Right ventricle myocardium inferior (tissue), 1 donor: ENCODE results near the gene CARTPT. TPM values are rescaled to one million over a fixed set of nuclear protein-coding genes. Genes with fewer than 3 reads are reported as not detected.

Source experiments
- ATAC-seq: fragments of 200-7000 bp; cut with Tn5 transposase; one replicate; pipeline ENCODE4 v1.9.1; 2020; ENCODE audit warnings: mild to moderate bottlenecking, moderate library complexity
- DNase-seq: peaks from one replicate; pipeline ENCODE4 v3.0.0; 2021; ENCODE audit errors: missing footprints
- intact Hi-C: fragments of 100-400 bp; cut with DNase I; formaldehyde crosslinking; loops from one replicate; pipeline ENCODE4 v1.11.0; 2022
- total RNA-seq: library from RNA; stranded (reverse); fragmentation: NEBNext Ultra II Directional; extraction: Animal tissue kit (Norgen Biotek cat#: 25700); gene quantifications from one replicate; pipeline ENCODE4 v1.2.1, GENCODE V29; 2021
- donor health status: DM: no; HTN: yes; CAD: no; lungs with severe emphysema.

The CARTPT gene
- total RNA-seq, 1 donor from 2014 or later, result not detected

DNA sequence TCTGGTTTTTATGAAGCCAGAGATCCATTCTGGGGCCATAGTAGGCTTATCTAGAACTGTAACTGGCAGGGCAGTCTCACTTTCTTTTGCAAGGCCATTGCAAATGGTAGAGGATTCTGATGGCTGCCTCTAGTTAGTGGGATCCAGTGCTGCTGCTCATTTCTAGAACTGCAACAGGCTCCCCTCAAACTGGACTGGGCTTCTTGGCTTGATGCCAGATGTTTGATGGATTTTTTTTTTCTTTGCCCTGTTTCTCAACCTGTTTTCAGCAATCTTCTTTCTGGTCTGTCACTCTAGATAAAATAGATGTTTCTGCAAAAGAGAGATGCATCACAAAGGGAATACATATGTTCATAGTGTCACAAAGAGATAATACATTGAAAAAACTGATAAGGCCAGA is 11.9 kb downstream of the CARTPT start:
- DNase-seq (no peak), ATAC-seq (no peak)
- intact Hi-C loops, result no loop called here

DNA sequence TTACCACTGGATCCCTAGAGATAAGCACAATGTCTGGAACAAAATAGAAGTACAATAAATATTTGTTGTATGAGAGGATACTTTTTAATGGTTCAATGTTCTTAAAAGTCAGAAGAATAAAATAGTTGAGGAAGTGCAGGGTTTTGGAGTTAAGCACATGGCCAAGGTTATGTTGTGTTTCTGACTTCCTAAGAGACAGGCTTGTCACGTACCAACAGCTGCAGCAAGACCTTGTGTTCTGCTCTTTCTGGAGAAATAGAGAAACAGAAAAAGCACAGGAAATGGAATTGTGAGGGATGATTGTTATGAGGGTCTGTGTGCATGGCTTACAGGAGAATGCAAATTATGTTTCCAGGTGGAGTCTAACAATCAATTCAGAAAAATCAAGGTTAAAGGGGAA is 12.9 kb downstream of the CARTPT start:
- DNase-seq (no peak), ATAC-seq (no peak)
- intact Hi-C loops, result no loop called here

- DNase-seq (no peak), ATAC-seq (no peak)
- intact Hi-C loops, result no loop called here
These were observed 15.1 kb downstream of the CARTPT start for GRCh38 chr5:71734141-71734540.

- intact Hi-C loops, result no loop called here
These were observed 19.0 kb downstream of the CARTPT start for GRCh38 chr5:71737931-71738539.

DNA sequence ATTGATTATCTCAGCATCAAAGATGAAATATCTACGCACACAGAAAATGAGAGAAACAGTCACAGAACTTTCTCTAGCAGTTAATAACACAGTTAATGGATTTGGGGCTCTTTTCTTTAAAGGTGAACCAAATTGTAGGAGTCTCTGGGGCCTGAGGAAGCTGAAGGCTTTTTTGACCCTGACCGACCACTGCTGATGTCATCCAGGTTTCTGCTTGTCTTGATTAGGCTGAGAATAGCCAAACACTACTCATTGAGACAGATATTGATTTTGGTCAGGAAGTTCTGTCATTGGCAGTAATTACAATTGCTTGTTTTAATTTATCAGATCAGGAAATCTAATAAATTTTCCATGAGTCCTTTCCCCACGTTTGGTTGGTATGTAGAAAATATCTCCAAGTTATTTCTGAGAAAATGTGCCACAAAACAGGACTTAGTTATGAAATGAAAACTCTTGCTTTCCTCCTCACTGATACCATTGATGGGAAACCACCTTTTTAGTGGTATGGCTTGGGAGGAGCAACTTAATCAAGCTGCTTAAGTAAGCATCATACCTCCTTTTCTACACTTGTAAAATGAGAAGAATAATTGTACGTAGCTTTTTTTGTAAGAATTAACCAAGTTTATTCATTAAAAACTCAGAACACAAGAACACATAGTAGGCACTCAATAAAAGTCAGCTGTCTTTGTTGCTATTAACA is 19.7 kb downstream of the CARTPT start:
- no peak for ATAC-seq
- intact Hi-C loops, result no loop called here
- DNase-seq, result no peak

More at GRCh38 chr5:71737931-71738539, 19.0 kb downstream of the CARTPT start:
- DNase-seq (no peak), ATAC-seq (no peak)

DNA sequence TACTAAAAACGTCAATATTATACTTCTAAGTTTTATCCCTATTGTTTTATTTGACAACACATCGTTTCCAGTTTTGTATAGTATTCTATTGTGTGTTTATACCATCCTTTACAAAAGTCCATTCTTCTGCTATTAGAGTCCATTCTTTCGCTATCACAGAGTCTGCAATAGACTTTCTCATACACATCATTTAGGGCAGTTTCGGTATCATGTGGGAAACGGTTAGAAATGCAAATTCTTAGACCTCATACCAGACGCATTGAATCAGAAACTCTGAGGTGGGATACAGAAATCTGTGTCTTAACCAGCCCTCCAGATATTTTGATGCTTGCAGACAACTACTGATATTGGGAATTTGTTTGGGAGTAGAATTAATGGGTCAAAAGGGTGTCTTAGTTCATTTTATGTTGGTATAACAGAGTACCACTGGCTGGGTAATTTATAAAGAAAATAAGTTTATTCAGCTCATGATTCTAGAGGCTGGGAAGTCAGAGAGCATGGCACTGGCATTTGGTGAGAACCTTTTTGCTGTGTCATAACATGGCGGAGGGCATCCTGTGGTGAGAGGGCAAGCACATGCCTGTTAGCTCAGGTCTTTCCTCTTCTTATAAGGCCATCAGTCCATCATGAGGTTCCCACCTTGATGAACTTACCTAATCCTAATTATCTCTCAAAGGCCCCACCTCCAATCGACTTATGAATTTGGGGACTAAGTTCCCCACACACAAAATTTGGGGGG is 21.1 kb downstream of the CARTPT start:
- intact Hi-C loops, result no loop called here
- no peak for ATAC-seq
- DNase-seq, result no peak

DNA sequence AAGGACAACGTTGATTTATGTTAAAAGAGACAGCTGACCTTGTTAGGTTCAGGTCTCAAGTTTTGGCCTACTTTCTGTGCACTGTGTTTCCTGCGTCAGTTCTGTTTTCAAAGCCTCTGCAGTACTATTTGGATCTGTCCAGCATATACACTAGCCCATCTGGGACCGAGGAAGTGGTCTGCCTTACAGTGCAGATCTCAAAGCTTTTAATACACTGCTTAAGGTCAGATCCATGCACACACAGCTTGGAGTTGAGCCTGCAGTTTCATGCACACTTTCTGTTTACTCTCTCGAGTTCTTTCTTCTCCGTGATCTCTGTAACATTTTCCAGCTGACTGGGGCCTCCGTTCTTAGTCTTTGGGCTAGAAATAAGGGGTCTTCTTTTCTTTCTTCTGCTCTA is 24.1 kb downstream of the CARTPT start:
- DNase-seq (no peak), ATAC-seq (no peak)
- intact Hi-C loops, result no loop called here

DNA sequence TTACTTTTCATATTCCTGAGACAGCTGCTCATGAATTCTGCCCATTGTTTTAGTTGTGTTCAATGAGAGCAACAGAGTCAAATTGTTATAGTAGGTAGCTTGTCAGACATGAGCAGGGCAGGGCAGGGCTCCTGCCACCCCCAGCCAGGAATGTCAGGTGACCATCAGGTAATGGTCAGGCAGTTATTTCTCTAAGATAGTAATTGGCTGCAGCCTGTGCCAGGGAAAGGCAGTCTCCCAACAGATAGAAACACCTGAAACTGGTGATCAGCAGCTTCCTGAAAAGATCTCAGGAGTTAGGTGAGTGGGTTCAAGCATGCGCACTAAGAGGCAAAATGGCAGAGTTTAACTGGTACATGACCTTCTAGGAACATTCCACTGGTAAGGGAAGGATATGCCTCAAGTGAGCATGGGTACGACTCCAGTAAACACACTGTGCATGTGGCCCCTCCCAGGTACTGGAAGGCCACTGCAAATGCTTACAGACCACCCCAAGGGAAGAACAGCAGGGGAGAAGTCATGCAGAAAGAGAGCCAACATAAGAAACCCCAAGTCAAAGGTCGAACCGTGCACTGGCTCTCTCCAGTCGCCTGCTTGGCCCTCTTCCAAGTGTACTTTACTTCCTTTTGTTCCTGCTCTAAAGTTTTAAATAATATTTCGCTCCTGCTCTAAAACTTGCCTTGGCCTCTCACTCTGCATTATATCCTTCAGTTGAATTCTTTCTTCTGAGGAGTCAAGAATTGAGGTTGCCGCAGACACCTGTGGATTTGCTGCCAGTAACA is 25.1 kb downstream of the CARTPT start:
- DNase-seq, result no peak
- intact Hi-C loops, result no loop called here
- no peak for ATAC-seq

DNA sequence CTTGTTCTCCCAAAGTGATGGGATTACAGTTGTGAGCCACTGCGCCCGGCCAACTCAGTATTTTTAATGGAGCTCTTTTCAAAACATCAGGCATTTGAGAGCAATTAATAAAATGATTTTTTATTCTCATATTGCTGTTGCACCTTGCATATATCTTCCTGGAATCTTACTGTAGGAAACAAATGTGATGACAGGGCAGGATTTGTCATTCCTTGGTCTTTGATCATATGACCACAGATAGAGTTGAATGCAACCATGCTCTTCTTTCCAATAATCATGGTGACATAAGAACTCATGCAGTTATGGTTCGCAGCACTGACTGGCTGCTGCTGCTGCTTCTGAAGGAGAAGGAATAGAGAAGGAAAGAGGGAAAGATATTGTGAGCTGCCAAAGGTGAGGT is 28.1 kb downstream of the CARTPT start:
- DNase-seq (no peak), ATAC-seq (no peak)
- intact Hi-C loops, result no loop called here

- DNase-seq (peak; percentile 80), ATAC-seq (peak; percentile 72)
- intact Hi-C loops, result loop anchor here (1.0 kb wide), 1 partner anchor 117 kb away; no protein-coding TSS in a partner anchor
These were observed 29.3 kb downstream of the CARTPT start for GRCh38 chr5:71748360-71748759.

DNA sequence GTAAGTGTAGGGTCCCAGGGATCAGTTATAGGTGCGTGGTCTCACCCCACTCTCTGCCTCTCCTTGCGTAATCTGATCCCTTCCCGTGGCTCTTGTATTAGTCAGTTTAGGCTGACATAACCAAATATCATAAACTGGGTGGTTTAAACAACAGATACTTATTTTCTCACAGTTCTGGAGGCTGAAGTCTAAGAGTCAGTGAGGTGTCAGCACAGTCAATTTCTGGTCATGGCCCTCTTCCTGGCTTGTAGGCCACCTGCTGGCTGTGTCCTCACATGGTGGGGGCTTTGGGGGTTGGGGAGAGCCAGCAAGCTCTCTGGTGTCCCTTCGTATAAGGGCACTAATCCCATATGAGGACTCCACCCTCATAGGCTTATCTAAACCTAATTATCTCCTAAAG is 32.3 kb downstream of the CARTPT start:
- intact Hi-C loops, result no loop called here
- no peak for DNase-seq
- no peak for ATAC-seq

- no peak for ATAC-seq
- intact Hi-C loops, result no loop called here
- DNase-seq, result no peak
These were observed 33.5 kb downstream of the CARTPT start for GRCh38 chr5:71752441-71753190.

DNA sequence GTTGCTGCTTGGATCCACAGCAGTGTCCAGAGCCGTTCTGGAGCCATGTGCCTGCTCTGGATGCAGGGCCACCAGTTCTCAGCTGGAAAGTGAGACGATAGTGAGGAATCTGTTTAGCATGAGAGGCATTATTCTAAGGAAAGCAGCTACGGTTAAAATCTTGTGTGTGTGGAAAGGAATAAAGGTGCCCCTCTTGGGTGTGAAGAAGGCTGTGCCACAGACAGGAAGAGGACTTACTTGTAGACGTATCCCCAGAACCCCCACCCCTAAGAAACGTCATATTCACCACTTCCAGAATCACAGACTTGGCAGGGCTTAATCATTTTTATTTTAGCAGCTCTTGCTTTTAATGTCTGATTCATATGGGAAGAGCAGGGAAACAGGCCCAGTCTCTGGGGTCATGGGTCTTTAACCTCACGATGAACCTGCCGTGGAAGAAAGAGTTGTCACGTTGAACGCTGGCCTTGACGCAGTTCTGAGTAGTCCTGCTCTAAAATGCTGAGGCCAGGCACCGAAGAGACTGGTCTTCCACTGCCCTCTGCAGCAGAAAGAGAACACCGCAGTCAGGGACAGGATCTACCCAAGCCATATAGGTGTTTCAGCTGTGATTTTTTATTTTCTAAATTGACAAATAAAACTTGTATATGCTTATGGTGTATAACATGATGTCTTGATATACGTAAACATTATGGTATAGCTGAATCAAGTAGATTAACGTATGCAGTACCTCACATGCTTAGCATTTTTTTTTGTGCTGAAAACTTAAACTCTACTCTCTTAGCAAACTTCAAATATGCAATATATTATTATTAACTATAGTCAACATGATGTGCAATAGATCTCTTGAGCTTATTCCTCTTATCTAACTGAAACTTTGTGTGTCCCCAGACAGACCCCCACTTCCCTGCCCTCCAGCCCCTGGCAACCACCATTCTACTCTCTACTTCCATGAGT is 38.8 kb downstream of the CARTPT start:
- ATAC-seq (peak; percentile 97), DNase-seq (no peak)
- intact Hi-C loops, result loop anchor here (2.0 to 5.0 kb wide), 2 partner anchors 185 to 286 kb away; no protein-coding TSS in a partner anchor

DNA sequence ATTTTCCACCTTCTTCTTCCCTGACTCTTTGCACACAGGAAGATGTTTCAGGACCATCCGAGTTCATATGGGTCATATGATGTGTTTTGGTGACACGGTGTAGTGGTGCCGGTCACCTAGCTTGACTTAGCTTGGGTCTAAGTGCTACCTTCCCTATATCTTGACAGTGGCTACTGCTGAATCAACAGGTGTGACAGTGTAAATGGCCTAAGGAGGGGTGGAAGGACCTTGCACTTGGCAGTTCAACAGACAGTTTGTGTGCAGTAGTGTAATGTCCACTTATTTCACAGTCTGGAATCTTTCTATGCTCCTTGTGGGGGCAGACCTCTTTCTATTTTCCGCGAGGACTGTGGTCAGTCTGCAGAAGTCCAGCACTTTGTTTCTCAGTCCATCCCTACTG is 43.8 kb downstream of the CARTPT start:
- DNase-seq (no peak), ATAC-seq (no peak)
- intact Hi-C loops, result no loop called here

- no peak for ATAC-seq
These were observed 48.6 kb downstream of the CARTPT start for GRCh38 chr5:71767661-71768060.

DNA sequence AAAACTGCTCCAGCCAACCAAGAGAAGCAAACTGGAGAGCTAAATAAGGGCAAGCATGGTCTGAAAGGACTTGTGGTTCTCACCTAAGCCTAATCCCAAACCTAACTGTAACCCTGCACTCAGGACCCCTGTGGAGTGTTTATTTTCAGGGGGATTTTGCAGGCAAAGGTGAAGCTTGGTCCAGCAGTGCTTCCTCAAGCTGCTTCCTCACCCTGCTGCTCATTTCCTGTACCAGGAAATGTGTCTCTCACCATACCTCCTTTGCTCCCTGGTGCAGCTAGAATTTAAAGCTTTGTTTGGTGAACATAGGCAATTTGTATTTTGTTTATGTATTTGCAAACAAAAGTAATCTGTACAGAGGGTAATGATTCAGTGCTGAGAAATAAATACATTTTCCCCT is 50.2 kb downstream of the CARTPT start:
- no peak for ATAC-seq
- DNase-seq, result no peak

More at GRCh38 chr5:71767661-71768060, 48.6 kb downstream of the CARTPT start:
- intact Hi-C loops, result no loop called here
- DNase-seq, result no peak

DNA sequence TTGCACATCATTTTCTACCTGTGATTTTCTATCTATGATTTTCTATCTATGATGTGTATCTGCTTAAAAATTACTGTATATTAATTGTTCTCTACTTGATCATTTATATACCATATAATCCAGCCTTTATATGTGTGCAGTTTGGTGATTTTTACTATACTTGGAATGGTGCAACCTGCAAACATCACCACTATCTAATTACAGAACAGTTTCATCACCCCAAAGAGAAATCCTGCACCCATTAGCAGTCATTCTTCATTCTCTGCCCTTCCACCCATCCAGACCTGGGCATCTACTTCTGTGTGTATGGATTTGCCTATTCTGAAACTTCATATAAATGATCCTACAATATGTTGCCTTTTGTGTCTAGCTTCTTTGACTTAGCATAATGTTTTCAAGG is 51.3 kb downstream of the CARTPT start:
- intact Hi-C loops, result no loop called here
- ATAC-seq (no peak), DNase-seq (no peak)

More for the DNA sequence above, 50.2 kb downstream of the CARTPT start:
- intact Hi-C loops, result no loop called here
